Activated T-helper 2 cell treated with anti-CD3 and anti-CD28 coated beads, Interferon-gamma antibody, Interleukin-2, Interleukin-4, amounts not matched to agents 10 μg/mL and 5 μg/mL and 100 μg/mL, durations not matched to agents 14 hours and 24 hours and 36 hours (primary cell): Measurements from ENCODE around the gene SERAC1. TPM values are rescaled to one million over a fixed set of nuclear protein-coding genes. Genes with fewer than 3 reads are reported as not detected.
A peak's percentile ranks its signal among the peaks of the same experiment; 100 is the strongest.

ENCODE experiments used
- DNase-seq: peaks from one replicate; pipeline ENCODE4 v3.0.0; 2021; ENCODE audit warnings: low spot score
- H3K27ac Mint-ChIP-seq: one replicate; pipeline ENCODE4 v1.8.0; 2021; ENCODE audit warnings: mixed read lengths
- H3K27me3 Mint-ChIP-seq: one replicate; pipeline ENCODE4 v1.8.0; 2021; ENCODE audit warnings: low read depth, mixed read lengths
- H3K36me3 Mint-ChIP-seq: one replicate; pipeline ENCODE4 v1.8.0; 2021; ENCODE audit warnings: low read depth, mixed read lengths
- H3K4me1 Mint-ChIP-seq: one replicate; pipeline ENCODE4 v1.8.0; 2021; ENCODE audit warnings: low read depth, mixed read lengths
- H3K4me3 Mint-ChIP-seq: one replicate; pipeline ENCODE4 v1.8.0; 2021; ENCODE audit warnings: low read depth, mild to moderate bottlenecking, moderate library complexity, mixed read lengths
- H3K9me3 Mint-ChIP-seq: one replicate; pipeline ENCODE4 v1.8.0; 2021; ENCODE audit warnings: mixed read lengths
- intact Hi-C: fragments of 100-400 bp; cut with micrococcal nuclease; formaldehyde crosslinking; loops from one replicate; pipeline ENCODE4 v1.15.1; 2023
- total RNA-seq: library from RNA; stranded (reverse); gene quantifications from 2 replicates; pipeline ENCODE4 v1.2.3, GENCODE V29; 2022

Gene SERAC1
- total RNA-seq, 1 donor from 2014 or later = 6.6 TPM

- Mint-ChIP-seq H3K27ac (no peak overlapping the region), H3K4me1 (peaks cover 5% of the 10 kb centered on the region), H3K9me3 (no peaks in the 10 kb centered on the region), H3K36me3 (peaks cover 65% of the 10 kb centered on the region), H3K27me3 (no peaks in the 10 kb centered on the region), H3K4me3 (no peak overlapping the region)
- intact Hi-C loops = no loop called here
- DNase-seq = no peak
These were observed 87.0 kb downstream of the SERAC1 start for GRCh38 chr6:158080849-158081656.

GRCh38 chr6:158078320-158078719 lies 89.7 kb downstream of the SERAC1 start:
- Mint-ChIP-seq H3K4me3 (no peak overlapping the region), H3K9me3 (no peaks in the 10 kb centered on the region), H3K27ac (no peak overlapping the region), H3K4me1 (no peaks in the 10 kb centered on the region), H3K36me3 (peaks cover 61% of the 10 kb centered on the region), H3K27me3 (no peaks in the 10 kb centered on the region)
- no peak for DNase-seq
- intact Hi-C loops = no loop called here

- Mint-ChIP-seq H3K4me1 (no peaks in the 10 kb centered on the region), H3K27me3 (no peaks in the 10 kb centered on the region), H3K4me3 (no peak overlapping the region), H3K9me3 (no peaks in the 10 kb centered on the region), H3K27ac (no peak overlapping the region), H3K36me3 (peaks cover 54% of the 10 kb centered on the region)
- intact Hi-C loops = no loop called here
- DNase-seq = no peak
These were observed 90.4 kb downstream of the SERAC1 start for GRCh38 chr6:158077676-158078075.

GRCh38 chr6:158076548-158076947 lies 91.5 kb downstream of the SERAC1 start:
- Mint-ChIP-seq H3K27ac (no peak overlapping the region), H3K36me3 (peaks cover 53% of the 10 kb centered on the region)
- intact Hi-C loops = no loop called here

GRCh38 chr6:158073776-158074175 lies 94.3 kb downstream of the SERAC1 start:
- H3K4me3 Mint-ChIP-seq = no peak overlapping the region
- intact Hi-C loops = loop anchor here (5.0 kb wide), 1 partner anchor 91 kb away; the partner anchor contains the start of gene SYNJ2
- H3K4me1 Mint-ChIP-seq = peaks cover 15% of the 10 kb centered on the region
- H3K36me3 Mint-ChIP-seq = peaks cover 56% of the 10 kb centered on the region
- H3K27ac Mint-ChIP-seq = no peak overlapping the region
- no peak for DNase-seq
- H3K27me3 Mint-ChIP-seq = no peaks in the 10 kb centered on the region
- H3K9me3 Mint-ChIP-seq = no peaks in the 10 kb centered on the region

More at GRCh38 chr6:158076548-158076947, 91.5 kb downstream of the SERAC1 start:
- Mint-ChIP-seq H3K9me3 (no peaks in the 10 kb centered on the region), H3K4me3 (no peak overlapping the region), H3K27me3 (no peaks in the 10 kb centered on the region), H3K4me1 (peaks cover 5% of the 10 kb centered on the region)
- no peak for DNase-seq

- Mint-ChIP-seq H3K9me3 (no peaks in the 10 kb centered on the region), H3K27me3 (no peaks in the 10 kb centered on the region), H3K4me1 (peaks cover 19% of the 10 kb centered on the region), H3K36me3 (peaks cover 57% of the 10 kb centered on the region), H3K27ac (no peak overlapping the region), H3K4me3 (no peak overlapping the region)
- intact Hi-C loops = loop anchor here (5.0 kb wide), 1 partner anchor 90 kb away; the partner anchor contains the start of gene SYNJ2
- peak; percentile 46 for DNase-seq
These were observed 95.9 kb downstream of the SERAC1 start for GRCh38 chr6:158072083-158072721.

- Mint-ChIP-seq H3K4me1 (peaks cover 19% of the 10 kb centered on the region), H3K36me3 (peaks cover 59% of the 10 kb centered on the region), H3K9me3 (no peaks in the 10 kb centered on the region), H3K27ac (no peak overlapping the region), H3K4me3 (no peak overlapping the region), H3K27me3 (no peaks in the 10 kb centered on the region)
- DNase-seq = no peak
- intact Hi-C loops = loop anchor here (5.0 kb wide), 1 partner anchor 89 kb away; the partner anchor contains the start of gene SYNJ2
These were observed 96.7 kb downstream of the SERAC1 start for GRCh38 chr6:158071121-158072082.

GRCh38 chr6:158070513-158070912 lies 97.5 kb downstream of the SERAC1 start:
- H3K27me3 Mint-ChIP-seq = no peaks in the 10 kb centered on the region

GRCh38 chr6:158069800-158070195 lies 98.3 kb downstream of the SERAC1 start:
- Mint-ChIP-seq H3K9me3 (no peaks in the 10 kb centered on the region), H3K4me1 (peaks cover 19% of the 10 kb centered on the region), H3K36me3 (peaks cover 50% of the 10 kb centered on the region), H3K4me3 (no peak overlapping the region), H3K27me3 (no peaks in the 10 kb centered on the region), H3K27ac (no peak overlapping the region)
- intact Hi-C loops = loop anchor here (5.0 kb wide), 1 partner anchor 87 kb away; the partner anchor contains the start of gene SYNJ2
- DNase-seq = no peak

More at GRCh38 chr6:158070513-158070912, 97.5 kb downstream of the SERAC1 start:
- Mint-ChIP-seq H3K4me3 (no peak overlapping the region), H3K4me1 (peaks cover 19% of the 10 kb centered on the region), H3K36me3 (peaks cover 52% of the 10 kb centered on the region), H3K27ac (no peak overlapping the region), H3K9me3 (no peaks in the 10 kb centered on the region)
- intact Hi-C loops = loop anchor here (5.0 kb wide), 1 partner anchor 88 kb away; the partner anchor contains the start of gene SYNJ2
- no peak for DNase-seq

GRCh38 chr6:158068893-158069799 lies 98.9 kb downstream of the SERAC1 start:
- Mint-ChIP-seq H3K36me3 (peaks cover 44% of the 10 kb centered on the region), H3K27ac (no peak overlapping the region), H3K4me3 (no peak overlapping the region), H3K4me1 (peaks cover 19% of the 10 kb centered on the region), H3K9me3 (no peaks in the 10 kb centered on the region), H3K27me3 (no peaks in the 10 kb centered on the region)
- no peak for DNase-seq
- intact Hi-C loops = no loop called here

- Mint-ChIP-seq H3K4me3 (no peak overlapping the region), H3K27ac (no peak overlapping the region), H3K36me3 (peaks cover 40% of the 10 kb centered on the region), H3K4me1 (peaks cover 19% of the 10 kb centered on the region), H3K9me3 (no peaks in the 10 kb centered on the region), H3K27me3 (no peaks in the 10 kb centered on the region)
- DNase-seq = no peak
- intact Hi-C loops = no loop called here
These were observed 99.7 kb downstream of the SERAC1 start for GRCh38 chr6:158068156-158068892.
